Keratinocyte (primary cell): ENCODE data around the gene LARGE1. TPM values are rescaled to one million over a fixed set of nuclear protein-coding genes. Genes with fewer than 3 reads are reported as not detected.

Source experiments
- DNase-seq: peaks from one replicate; pipeline ENCODE4 v3.0.0-alpha.2; 2011; ENCODE audit warnings: low read depth, missing footprints, low spot score
- FAIRE-seq: peaks from 2 replicates; lab custom pipeline; 2011; peaks lifted over from hg19 to GRCh38; lab: Jason Lieb, UNC
- H2AFZ ChIP-seq: 2 replicates; pipeline ENCODE4 v1.6.0; 2012; ENCODE audit warnings: low read length, control low read depth, inconsistent platforms; ENCODE audit not compliant: control insufficient read depth
- H3K27ac ChIP-seq: 2 replicates; pipeline ENCODE4 v1.5.1; 2011; ENCODE audit warnings: low read length; ENCODE audit not compliant: control insufficient read depth, insufficient read depth
- H3K27me3 ChIP-seq: 3 replicates; pipeline ENCODE4 v1.6.0; 2011; ENCODE audit warnings: low read length; ENCODE audit not compliant: control insufficient read depth, insufficient read depth; ENCODE audit errors: extremely low read depth
- H3K36me3 ChIP-seq, 2 experiments: 2 replicates in 1 of 2; 3 replicates in 1 of 2; pipeline ENCODE4 v1.5.1; 2011; ENCODE audit warnings: low read length in 2 of 2, mild to moderate bottlenecking in 1 of 2; ENCODE audit not compliant: control insufficient read depth in 2 of 2, insufficient read depth in 2 of 2; ENCODE audit errors: extremely low read depth in 1 of 2
- H3K4me1 ChIP-seq: 3 replicates; pipeline ENCODE4 v1.5.1; 2011; ENCODE audit warnings: low read length; ENCODE audit not compliant: control insufficient read depth, insufficient read depth; ENCODE audit errors: extremely low read depth
- H3K4me2 ChIP-seq: 3 replicates; pipeline ENCODE4 v1.6.0; 2011; ENCODE audit warnings: low read depth, low read length; ENCODE audit not compliant: control insufficient read depth, insufficient read depth; ENCODE audit errors: extremely low read depth
- H3K4me3 ChIP-seq, 3 experiments: fragments of 200-600 bp in 1 of 3; sonication (generic) in 1 of 3; 2 replicates in 2 of 3; 3 replicates in 1 of 3; pipeline ENCODE4 v1.5.1; 2011 to 2016; ENCODE audit warnings: low read length in 3 of 3, mild to moderate bottlenecking in 3 of 3, control low read depth in 2 of 3, inconsistent platforms in 1 of 3, low read depth in 1 of 3, mixed read lengths in 1 of 3, mixed run types in 1 of 3, moderate library complexity in 1 of 3; ENCODE audit not compliant: control insufficient read depth in 2 of 3, insufficient read depth in 2 of 3; ENCODE audit errors: extremely low read depth in 1 of 3
- H3K79me2 ChIP-seq: 2 replicates; pipeline ENCODE4 v1.6.0; 2012; ENCODE audit warnings: low read length; ENCODE audit not compliant: control insufficient read depth, insufficient read depth
- H3K9ac ChIP-seq: 3 replicates; pipeline ENCODE4 v1.6.0; 2011; ENCODE audit warnings: low read length; ENCODE audit not compliant: control insufficient read depth, insufficient read depth; ENCODE audit errors: extremely low read depth
- H3K9me1 ChIP-seq: 3 replicates; pipeline ENCODE4 v1.6.0; 2011; ENCODE audit warnings: low read length; ENCODE audit not compliant: control insufficient read depth, insufficient read depth; ENCODE audit errors: extremely low read depth
- H3K9me3 ChIP-seq: 2 replicates; pipeline ENCODE4 v1.5.1; 2012; ENCODE audit warnings: low read depth, low read length; ENCODE audit not compliant: control insufficient read depth
- H4K20me1 ChIP-seq: 3 replicates; pipeline ENCODE4 v1.6.0; 2011; ENCODE audit warnings: low read length; ENCODE audit not compliant: control insufficient read depth, insufficient read depth; ENCODE audit errors: extremely low read depth
- EZH2 ChIP-seq: IDR thresholded peaks from one replicate; pipeline ENCODE4 v1.6.1; 2012; ENCODE audit warnings: inconsistent platforms, mild to moderate bottlenecking, low read length, moderate library complexity
- dilution Hi-C: fragments of 300-500 bp; cut with MboI; formaldehyde crosslinking; loops from one replicate; pipeline ENCODE4 v1.7.0; 2020; ENCODE audit warnings: low sequenced_read_pairs; ENCODE audit not compliant: extremely low pct_ligation_motif_present
- polyA plus RNA-seq, 5 experiments: library from polyadenylated mRNA; depleted of rRNA in 3 of 5; stranded (reverse) in 3 of 5; stranded (forward) in 1 of 5; unstranded in 1 of 5; fragments of >200 nt; gene quantifications; 1 replicate in 1 of 5; 2 replicates in 3 of 5; 3 replicates in 1 of 5; pipeline versions ENCODE4 v1.2.1 to v1.2.3, GENCODE V29; 2011 to 2012; ENCODE audit warnings: missing spikeins in 2 of 5, low read depth in 1 of 5, low replicate concordance in 1 of 5
- TF ChIP-seq, protein P1 (sequence below), 3 experiments: IDR thresholded peaks in 1 of 3; conservative IDR thresholded peaks in 1 of 3; optimal IDR thresholded peaks in 1 of 3; 2 replicates in 2 of 3; 3 replicates in 1 of 3; pipeline versions ENCODE3 to v1.5.1; 2011; ENCODE audit warnings: low read length in 3 of 3, mild to moderate bottlenecking in 3 of 3, moderate library complexity in 2 of 3, control low read depth in 1 of 3, inconsistent platforms in 1 of 3; ENCODE audit not compliant: insufficient read depth in 2 of 3; ENCODE audit errors: extremely low read depth in 1 of 3

The LARGE1 gene
- polyA plus RNA-seq, 1 donor (not counting 4 experiments of a cell fraction or from before 2014, with no cell fraction given) = 4.5 TPM

DNA sequence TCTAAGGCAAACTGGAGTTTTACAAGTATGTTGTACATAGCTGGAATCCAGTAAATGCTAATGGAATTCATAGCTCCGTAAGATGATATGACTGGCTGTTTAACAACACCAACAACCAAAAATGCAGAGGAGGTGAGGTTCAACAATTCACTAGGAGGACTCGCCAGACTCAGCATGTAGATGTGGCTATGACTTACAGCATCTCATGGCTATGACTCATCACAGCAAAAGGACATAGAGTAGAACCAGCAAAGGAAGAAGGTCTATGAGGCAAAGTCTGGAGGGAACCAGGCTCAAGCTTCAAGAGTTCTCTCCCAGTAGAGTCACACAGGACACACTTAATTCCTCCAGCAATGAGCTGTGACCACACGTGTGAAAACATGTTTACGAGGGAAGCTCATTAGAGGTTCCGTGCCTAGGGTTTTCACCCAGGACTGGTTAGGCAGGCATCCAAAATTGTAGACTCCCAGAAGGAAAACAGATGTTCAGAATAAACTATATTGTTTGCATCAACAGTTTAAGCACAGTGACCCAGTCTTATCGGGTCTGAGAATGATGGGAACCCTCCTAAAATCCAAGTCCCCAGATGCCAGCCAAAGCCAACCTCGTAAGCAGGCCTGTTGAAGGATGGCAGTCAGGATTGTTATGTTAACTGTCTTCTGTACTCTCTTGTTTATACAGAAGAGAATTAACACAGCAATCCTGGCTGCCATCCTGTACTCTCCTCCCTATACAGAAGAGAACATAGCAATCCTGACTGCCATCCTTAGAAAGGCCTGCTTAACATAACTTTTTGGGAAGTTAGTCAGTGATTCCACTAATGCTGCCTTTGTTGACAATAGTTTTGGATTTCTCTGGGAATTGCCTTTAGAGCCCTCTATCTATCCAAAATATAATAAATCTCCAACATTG is 116.6 kb downstream of the LARGE1 start:
- TF ChIP-seq, protein P1, sequence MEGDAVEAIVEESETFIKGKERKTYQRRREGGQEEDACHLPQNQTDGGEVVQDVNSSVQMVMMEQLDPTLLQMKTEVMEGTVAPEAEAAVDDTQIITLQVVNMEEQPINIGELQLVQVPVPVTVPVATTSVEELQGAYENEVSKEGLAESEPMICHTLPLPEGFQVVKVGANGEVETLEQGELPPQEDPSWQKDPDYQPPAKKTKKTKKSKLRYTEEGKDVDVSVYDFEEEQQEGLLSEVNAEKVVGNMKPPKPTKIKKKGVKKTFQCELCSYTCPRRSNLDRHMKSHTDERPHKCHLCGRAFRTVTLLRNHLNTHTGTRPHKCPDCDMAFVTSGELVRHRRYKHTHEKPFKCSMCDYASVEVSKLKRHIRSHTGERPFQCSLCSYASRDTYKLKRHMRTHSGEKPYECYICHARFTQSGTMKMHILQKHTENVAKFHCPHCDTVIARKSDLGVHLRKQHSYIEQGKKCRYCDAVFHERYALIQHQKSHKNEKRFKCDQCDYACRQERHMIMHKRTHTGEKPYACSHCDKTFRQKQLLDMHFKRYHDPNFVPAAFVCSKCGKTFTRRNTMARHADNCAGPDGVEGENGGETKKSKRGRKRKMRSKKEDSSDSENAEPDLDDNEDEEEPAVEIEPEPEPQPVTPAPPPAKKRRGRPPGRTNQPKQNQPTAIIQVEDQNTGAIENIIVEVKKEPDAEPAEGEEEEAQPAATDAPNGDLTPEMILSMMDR (optimal IDR thresholded peaks at IDR 0.05 in 1 of 3, IDR thresholded peaks at IDR 0.05 in 1 of 3, conservative IDR thresholded peaks at IDR 0.05 in 1 of 3; ENCODE audit: extremely low read depth in 1 of 3, insufficient read depth in 2 of 3, low read length in 3 of 3) = no peak
- TF ChIP-seq EZH2 = no peak
- FAIRE-seq (peak; percentile 93), DNase-seq (peak; percentile 73)
- no peaks in the 10 kb centered on the region for H3K27me3 ChIP-seq
- H2AFZ ChIP-seq = no peak overlapping the region
- H3K4me2 ChIP-seq = peak overlapping the region; percentile 8
- peak overlapping the region; percentile 10 for H3K27ac ChIP-seq
- no peaks in the 10 kb centered on the region for H3K36me3 ChIP-seq
- no peaks in the 10 kb centered on the region for H3K79me2 ChIP-seq
- dilution Hi-C loops = no loop called here
- H3K4me3 ChIP-seq = no peak overlapping the region
- H3K9me3 ChIP-seq = no peaks in the 10 kb centered on the region
- H3K9ac ChIP-seq = no peak overlapping the region
- H3K4me1 ChIP-seq = peaks cover 19% of the 10 kb centered on the region
- H3K9me1 ChIP-seq = no peaks in the 10 kb centered on the region
- no peaks in the 10 kb centered on the region for H4K20me1 ChIP-seq

DNA sequence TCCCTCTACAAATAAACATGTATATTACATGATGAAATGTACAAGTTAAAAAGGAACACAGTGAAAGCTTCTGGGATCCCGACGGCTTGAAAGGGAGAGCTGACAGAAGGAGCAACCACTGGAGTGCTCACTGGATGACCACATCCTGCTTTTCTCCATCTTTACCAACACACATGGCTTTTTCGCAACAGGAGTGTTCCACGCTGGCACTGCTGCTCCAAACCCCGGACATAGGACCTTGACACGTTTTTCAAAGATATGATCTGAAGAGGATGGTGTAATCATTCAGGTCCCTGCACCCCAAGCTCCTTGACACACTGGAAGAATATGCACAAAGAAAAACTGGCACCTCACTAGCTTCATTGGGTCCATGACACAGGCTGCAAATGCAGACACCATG is 121.9 kb downstream of the LARGE1 start:
- Histone ChIP-seq H3K36me3 (no peaks in the 10 kb centered on the region), H2AFZ (no peak overlapping the region), H3K4me1 (peaks cover 14% of the 10 kb centered on the region), H3K9ac (no peak overlapping the region), H3K27me3 (no peaks in the 10 kb centered on the region), H3K4me2 (no peak overlapping the region), H3K9me1 (no peaks in the 10 kb centered on the region), H3K27ac (no peak overlapping the region), H3K4me3 (no peak overlapping the region), H3K9me3 (no peaks in the 10 kb centered on the region), H3K79me2 (no peaks in the 10 kb centered on the region), H4K20me1 (no peaks in the 10 kb centered on the region)
- no peak for FAIRE-seq
- no peak for DNase-seq
- dilution Hi-C loops = no loop called here
- TF ChIP-seq, protein P1 (optimal IDR thresholded peaks at IDR 0.05 in 1 of 3, IDR thresholded peaks at IDR 0.05 in 1 of 3, conservative IDR thresholded peaks at IDR 0.05 in 1 of 3; ENCODE audit: extremely low read depth in 1 of 3, insufficient read depth in 2 of 3, low read length in 3 of 3) = no peak
- TF ChIP-seq EZH2 = no peak
